Keratinocyte (primary cell): ENCODE results near the gene CASZ1. TPM values are rescaled to one million over a fixed set of nuclear protein-coding genes. Genes with fewer than 3 reads are reported as not detected.

Experiments used
- DNase-seq: peaks from one replicate; pipeline ENCODE4 v3.0.0-alpha.2; 2011; ENCODE audit warnings: low read depth, missing footprints, low spot score
- FAIRE-seq: peaks from 2 replicates; lab custom pipeline; 2011; peaks lifted over from hg19 to GRCh38; lab: Jason Lieb, UNC
- H2AFZ ChIP-seq: 2 replicates; pipeline ENCODE4 v1.6.0; 2012; ENCODE audit warnings: low read length, control low read depth, inconsistent platforms; ENCODE audit not compliant: control insufficient read depth
- H3K27ac ChIP-seq: 2 replicates; pipeline ENCODE4 v1.5.1; 2011; ENCODE audit warnings: low read length; ENCODE audit not compliant: control insufficient read depth, insufficient read depth
- H3K27me3 ChIP-seq: 3 replicates; pipeline ENCODE4 v1.6.0; 2011; ENCODE audit warnings: low read length; ENCODE audit not compliant: control insufficient read depth, insufficient read depth; ENCODE audit errors: extremely low read depth
- H3K36me3 ChIP-seq, 2 experiments: 2 replicates in 1 of 2; 3 replicates in 1 of 2; pipeline ENCODE4 v1.5.1; 2011; ENCODE audit warnings: low read length in 2 of 2, mild to moderate bottlenecking in 1 of 2; ENCODE audit not compliant: control insufficient read depth in 2 of 2, insufficient read depth in 2 of 2; ENCODE audit errors: extremely low read depth in 1 of 2
- H3K4me1 ChIP-seq: 3 replicates; pipeline ENCODE4 v1.5.1; 2011; ENCODE audit warnings: low read length; ENCODE audit not compliant: control insufficient read depth, insufficient read depth; ENCODE audit errors: extremely low read depth
- H3K4me2 ChIP-seq: 3 replicates; pipeline ENCODE4 v1.6.0; 2011; ENCODE audit warnings: low read depth, low read length; ENCODE audit not compliant: control insufficient read depth, insufficient read depth; ENCODE audit errors: extremely low read depth
- H3K4me3 ChIP-seq, 3 experiments: fragments of 200-600 bp in 1 of 3; sonication (generic) in 1 of 3; 2 replicates in 2 of 3; 3 replicates in 1 of 3; pipeline ENCODE4 v1.5.1; 2011 to 2016; ENCODE audit warnings: low read length in 3 of 3, mild to moderate bottlenecking in 3 of 3, control low read depth in 2 of 3, inconsistent platforms in 1 of 3, low read depth in 1 of 3, mixed read lengths in 1 of 3, mixed run types in 1 of 3, moderate library complexity in 1 of 3; ENCODE audit not compliant: control insufficient read depth in 2 of 3, insufficient read depth in 2 of 3; ENCODE audit errors: extremely low read depth in 1 of 3
- H3K79me2 ChIP-seq: 2 replicates; pipeline ENCODE4 v1.6.0; 2012; ENCODE audit warnings: low read length; ENCODE audit not compliant: control insufficient read depth, insufficient read depth
- H3K9ac ChIP-seq: 3 replicates; pipeline ENCODE4 v1.6.0; 2011; ENCODE audit warnings: low read length; ENCODE audit not compliant: control insufficient read depth, insufficient read depth; ENCODE audit errors: extremely low read depth
- H3K9me1 ChIP-seq: 3 replicates; pipeline ENCODE4 v1.6.0; 2011; ENCODE audit warnings: low read length; ENCODE audit not compliant: control insufficient read depth, insufficient read depth; ENCODE audit errors: extremely low read depth
- H3K9me3 ChIP-seq: 2 replicates; pipeline ENCODE4 v1.5.1; 2012; ENCODE audit warnings: low read depth, low read length; ENCODE audit not compliant: control insufficient read depth
- H4K20me1 ChIP-seq: 3 replicates; pipeline ENCODE4 v1.6.0; 2011; ENCODE audit warnings: low read length; ENCODE audit not compliant: control insufficient read depth, insufficient read depth; ENCODE audit errors: extremely low read depth
- CTCF ChIP-seq, 3 experiments: IDR thresholded peaks in 1 of 3; conservative IDR thresholded peaks in 1 of 3; optimal IDR thresholded peaks in 1 of 3; 2 replicates in 2 of 3; 3 replicates in 1 of 3; pipeline versions ENCODE3 to v1.5.1; 2011; ENCODE audit warnings: low read length in 3 of 3, mild to moderate bottlenecking in 3 of 3, moderate library complexity in 2 of 3, control low read depth in 1 of 3, inconsistent platforms in 1 of 3; ENCODE audit not compliant: insufficient read depth in 2 of 3; ENCODE audit errors: extremely low read depth in 1 of 3
- EZH2 ChIP-seq: IDR thresholded peaks from one replicate; pipeline ENCODE4 v1.6.1; 2012; ENCODE audit warnings: inconsistent platforms, mild to moderate bottlenecking, low read length, moderate library complexity
- dilution Hi-C: fragments of 300-500 bp; cut with MboI; formaldehyde crosslinking; loops from one replicate; pipeline ENCODE4 v1.7.0; 2020; ENCODE audit warnings: low sequenced_read_pairs; ENCODE audit not compliant: extremely low pct_ligation_motif_present
- polyA plus RNA-seq, 5 experiments: library from polyadenylated mRNA; depleted of rRNA in 3 of 5; stranded (reverse) in 3 of 5; stranded (forward) in 1 of 5; unstranded in 1 of 5; fragments of >200 nt; gene quantifications; 1 replicate in 1 of 5; 2 replicates in 3 of 5; 3 replicates in 1 of 5; pipeline versions ENCODE4 v1.2.1 to v1.2.3, GENCODE V29; 2011 to 2012; ENCODE audit warnings: missing spikeins in 2 of 5, low read depth in 1 of 5, low replicate concordance in 1 of 5

The CASZ1 gene
- polyA plus RNA-seq, 1 donor (not counting 4 experiments of a cell fraction or from before 2014, with no cell fraction given) = 2.8 TPM

- H3K27me3 ChIP-seq = no peaks in the 10 kb centered on the region
- no peaks in the 10 kb centered on the region for H3K36me3 ChIP-seq
- no peak overlapping the region for H3K4me2 ChIP-seq
- TF ChIP-seq EZH2 (no peak), CTCF (optimal IDR thresholded peaks at IDR 0.05 in 1 of 3, IDR thresholded peaks at IDR 0.05 in 1 of 3, conservative IDR thresholded peaks at IDR 0.05 in 1 of 3; ENCODE audit: extremely low read depth in 1 of 3, insufficient read depth in 2 of 3, low read length in 3 of 3) (no peak)
- H3K9ac ChIP-seq = no peak overlapping the region
- peaks cover 4% of the 10 kb centered on the region for H3K9me1 ChIP-seq
- dilution Hi-C loops = no loop called here
- no peaks in the 10 kb centered on the region for H3K79me2 ChIP-seq
- H3K9me3 ChIP-seq = no peaks in the 10 kb centered on the region
- no peaks in the 10 kb centered on the region for H4K20me1 ChIP-seq
- H3K4me3 ChIP-seq = no peak overlapping the region
- no peak overlapping the region for H3K27ac ChIP-seq
- peaks cover 10% of the 10 kb centered on the region for H3K4me1 ChIP-seq
- no peak overlapping the region for H2AFZ ChIP-seq
- FAIRE-seq = no peak
- no peak for DNase-seq
Measured at GRCh38 chr1:10594595-10595223, 201.7 kb downstream of the CASZ1 start.

- H3K79me2 ChIP-seq = no peaks in the 10 kb centered on the region
- H3K9ac ChIP-seq = no peak overlapping the region
- no peak overlapping the region for H3K4me2 ChIP-seq
- peaks cover 0 to 2% of the 10 kb centered on the region in 2 experiments for H3K36me3 ChIP-seq
- H3K9me3 ChIP-seq = no peaks in the 10 kb centered on the region
- no peak overlapping the region for H3K27ac ChIP-seq
- H3K4me1 ChIP-seq = peaks cover 1% of the 10 kb centered on the region
- FAIRE-seq (no peak), DNase-seq (no peak)
- dilution Hi-C loops = no loop called here
- no peaks in the 10 kb centered on the region for H3K27me3 ChIP-seq
- H3K4me3 ChIP-seq = no peak overlapping the region
- H4K20me1 ChIP-seq = no peaks in the 10 kb centered on the region
- H3K9me1 ChIP-seq = peaks cover 2% of the 10 kb centered on the region
- no peak for TF ChIP-seq CTCF (optimal IDR thresholded peaks at IDR 0.05 in 1 of 3, IDR thresholded peaks at IDR 0.05 in 1 of 3, conservative IDR thresholded peaks at IDR 0.05 in 1 of 3; ENCODE audit: extremely low read depth in 1 of 3, insufficient read depth in 2 of 3, low read length in 3 of 3)
- no peak for TF ChIP-seq EZH2
- H2AFZ ChIP-seq = no peak overlapping the region
Measured at GRCh38 chr1:10593750-10594149, 202.7 kb downstream of the CASZ1 start.
